NCI-H1048 (cell line): Measurements from ENCODE around the gene NT5C3B.

ENCODE experiments used
- DNase-seq: peaks from one replicate; lab custom pipeline; 2025; lab: John Stamatoyannopoulos, UW

NT5C3B gene

GRCh38 chr17:41810659-41811548, 25.1 kb downstream of the NT5C3B start:
- no peak for DNase-seq

GRCh38 chr17:41806685-41807445, 29.2 kb downstream of the NT5C3B start:
- DNase-seq = no peak

DNA sequence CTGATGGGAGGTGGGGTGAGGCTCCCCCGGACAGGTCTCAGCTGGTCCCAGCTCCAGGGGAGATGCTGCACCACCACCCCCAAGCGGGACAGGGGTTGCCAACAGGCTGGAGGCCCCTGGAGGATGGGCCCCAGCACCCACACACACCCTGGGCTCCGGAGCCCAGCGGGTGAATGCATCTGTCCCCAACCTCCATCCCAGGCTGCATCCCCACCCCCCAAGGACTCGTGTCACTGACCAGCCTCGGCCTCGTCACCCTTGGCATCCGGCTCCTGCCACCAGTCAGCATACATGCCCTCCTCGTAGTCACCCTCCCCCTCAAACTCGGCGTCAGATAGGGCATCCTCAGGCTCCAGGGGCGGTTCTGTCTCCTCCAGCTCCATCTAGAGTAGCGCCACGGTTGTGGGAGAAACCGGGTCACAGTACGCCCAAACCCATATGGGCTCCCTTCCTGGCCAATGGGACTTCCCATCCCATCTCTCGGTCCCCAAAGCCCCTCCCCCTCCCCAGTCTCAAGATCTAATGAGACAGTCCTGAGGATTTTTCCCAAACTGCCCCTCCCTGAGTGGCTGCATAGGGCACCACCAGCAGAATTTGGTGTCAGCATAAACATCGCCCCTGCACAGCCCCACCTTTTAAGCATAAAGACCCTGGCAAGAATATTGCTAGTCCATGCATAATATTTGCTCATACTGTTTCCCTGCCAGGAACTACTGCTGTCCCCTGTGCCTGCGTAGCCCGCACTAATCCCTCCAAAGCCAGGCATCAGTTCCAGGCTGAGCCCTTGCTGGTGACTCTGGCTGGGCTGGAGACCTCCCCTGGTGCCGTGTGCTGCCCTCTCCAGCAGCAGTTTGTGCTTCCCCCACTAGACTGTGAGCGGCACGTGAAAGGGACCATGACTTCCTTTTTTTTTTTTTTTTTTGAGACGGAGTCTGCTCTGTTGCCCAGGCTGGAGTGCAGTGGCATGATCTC, 32.7 kb downstream of the NT5C3B start:
- DNase-seq = no peak

- DNase-seq = peak; percentile 70
These were observed 34.4 kb downstream of the NT5C3B start for GRCh38 chr17:41801374-41802271.

DNA sequence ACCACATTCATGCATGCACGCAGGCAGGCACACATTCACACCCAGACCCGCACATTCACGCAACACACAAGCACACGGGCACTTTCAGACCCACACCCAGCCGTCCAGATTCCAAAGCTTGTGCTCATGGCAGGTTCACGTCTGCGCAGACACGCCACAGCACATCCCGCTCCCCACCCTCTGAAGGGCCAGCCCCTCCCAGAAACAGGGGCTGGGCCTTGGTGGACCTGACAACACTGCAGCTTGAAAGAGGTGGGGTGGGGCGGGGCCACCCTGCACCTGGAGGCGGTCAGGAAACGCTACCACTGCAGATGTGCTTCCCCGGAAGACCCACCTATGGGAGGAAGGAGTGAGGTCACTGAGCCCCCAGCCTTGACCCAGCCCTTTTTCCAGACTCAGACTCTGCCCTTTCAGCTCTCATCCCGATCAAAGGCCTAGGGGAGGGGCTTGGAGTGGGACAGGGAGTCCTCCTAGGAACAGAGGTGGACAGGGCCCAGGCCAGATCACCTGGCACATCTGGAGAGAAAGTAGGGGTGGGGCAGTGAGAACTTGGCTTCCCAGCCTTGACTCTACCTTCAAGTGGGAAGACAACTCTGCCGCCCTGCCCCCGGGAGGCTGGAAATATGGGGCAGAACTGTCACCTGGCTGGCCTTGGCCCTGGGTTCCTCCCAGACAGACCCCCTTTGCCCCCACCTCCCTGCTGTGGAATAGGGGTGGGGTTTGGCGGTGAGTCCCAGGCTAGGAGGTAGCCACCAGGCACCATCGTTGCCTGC, 35.2 kb downstream of the NT5C3B start:
- no peak for DNase-seq

GRCh38 chr17:41799366-41799765, 36.7 kb downstream of the NT5C3B start:
- no peak for DNase-seq

GRCh38 chr17:41797377-41797776, 38.7 kb downstream of the NT5C3B start:
- no peak for DNase-seq

GRCh38 chr17:41796121-41796895, 39.7 kb downstream of the NT5C3B start:
- no peak for DNase-seq

GRCh38 chr17:41794540-41794975, 41.5 kb downstream of the NT5C3B start:
- no peak for DNase-seq

GRCh38 chr17:41793784-41794539, 42.1 kb downstream of the NT5C3B start:
- no peak for DNase-seq

- DNase-seq = no peak
These were observed 42.9 kb downstream of the NT5C3B start for GRCh38 chr17:41792845-41793783.

DNA sequence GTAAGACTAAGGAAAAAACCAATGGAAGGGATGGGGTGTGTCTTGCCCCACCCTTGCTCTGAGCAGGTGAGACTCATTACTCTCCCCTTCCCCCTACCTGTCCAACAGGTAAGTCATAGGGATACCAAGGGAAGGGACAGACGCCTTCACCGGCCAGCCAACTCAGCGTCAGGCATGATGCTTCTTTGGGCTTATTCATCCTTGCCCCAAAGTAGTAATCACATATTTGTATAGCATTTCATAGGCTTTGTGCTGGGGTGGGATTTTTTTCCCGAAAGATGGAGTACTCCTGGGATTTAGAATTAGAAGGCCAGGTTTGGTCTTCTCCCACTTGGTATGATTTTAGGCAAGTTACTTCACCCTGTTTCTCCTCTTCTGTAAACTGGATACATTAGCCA, 49.0 kb downstream of the NT5C3B start:
- DNase-seq = no peak

DNA sequence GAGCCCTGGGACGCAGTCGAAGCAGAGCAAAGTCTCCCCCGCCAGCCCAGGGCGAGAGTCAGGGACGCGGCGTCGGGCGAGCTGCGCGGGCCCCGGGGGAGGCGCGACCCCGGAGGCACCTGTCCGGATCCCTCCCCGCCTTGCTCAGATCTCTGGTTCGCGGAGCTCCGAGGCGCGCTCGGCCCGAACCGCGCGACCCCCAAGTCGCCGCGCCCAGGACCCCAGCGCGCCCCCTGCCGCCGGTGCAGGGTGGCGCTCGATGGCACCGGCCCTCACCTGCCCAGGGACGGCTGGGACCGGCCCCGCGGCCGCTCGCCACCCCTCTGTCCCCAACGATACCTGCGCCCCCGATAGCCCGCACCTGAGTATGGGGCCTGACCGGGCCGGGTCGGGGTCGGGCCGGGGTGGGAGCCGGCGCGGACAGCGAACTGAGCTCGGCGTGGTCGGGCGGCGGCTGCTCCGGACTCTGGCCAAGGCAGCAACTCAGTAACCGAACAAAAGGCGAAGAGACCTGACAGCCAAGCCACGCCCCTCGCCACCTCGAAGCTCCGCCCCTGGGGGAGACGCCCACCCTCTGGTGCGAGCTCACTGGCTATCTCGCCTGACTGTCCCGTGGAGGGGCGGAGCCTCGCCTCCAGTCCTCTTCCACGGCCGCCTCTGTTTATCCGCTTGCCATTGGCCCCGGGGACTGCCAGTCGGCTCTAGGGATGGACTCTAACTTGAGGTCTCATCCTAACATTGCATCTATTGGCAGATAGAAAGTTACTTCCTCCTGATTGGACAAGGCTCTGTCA, 49.6 kb downstream of the NT5C3B start, which contains the start of gene JUP:
JUP (minus strand) TSS at position 485 of the 794 bp plus-strand sequence. CDS start 14,857 bp downstream, outside the sequence.
- DNase-seq = peak; percentile 98

- DNase-seq = no peak
These were observed 50.2 kb downstream of the NT5C3B start for GRCh38 chr17:41785859-41786226.

GRCh38 chr17:41785091-41785858, 50.8 kb downstream of the NT5C3B start:
- DNase-seq = no peak
